T-helper 2 cell treated with Interferon-gamma antibody and Interleukin-4, amounts not matched to agents 100 ng/mL and 5 ng/mL, for 36 hours (primary cell): ENCODE results near the gene TCERG1. TPM values are rescaled to one million over a fixed set of nuclear protein-coding genes. Genes with fewer than 3 reads are reported as not detected.

ENCODE experiments used
- intact Hi-C: fragments of 100-400 bp; cut with micrococcal nuclease; formaldehyde crosslinking; loops from one replicate; pipeline ENCODE4 v1.15.1; 2023
- total RNA-seq: library from RNA; stranded (reverse); gene quantifications from 2 replicates; pipeline ENCODE4 v1.2.3, GENCODE V29; 2022

Gene TCERG1
- total RNA-seq, result 106 and 109 TPM in 2 replicates

DNA sequence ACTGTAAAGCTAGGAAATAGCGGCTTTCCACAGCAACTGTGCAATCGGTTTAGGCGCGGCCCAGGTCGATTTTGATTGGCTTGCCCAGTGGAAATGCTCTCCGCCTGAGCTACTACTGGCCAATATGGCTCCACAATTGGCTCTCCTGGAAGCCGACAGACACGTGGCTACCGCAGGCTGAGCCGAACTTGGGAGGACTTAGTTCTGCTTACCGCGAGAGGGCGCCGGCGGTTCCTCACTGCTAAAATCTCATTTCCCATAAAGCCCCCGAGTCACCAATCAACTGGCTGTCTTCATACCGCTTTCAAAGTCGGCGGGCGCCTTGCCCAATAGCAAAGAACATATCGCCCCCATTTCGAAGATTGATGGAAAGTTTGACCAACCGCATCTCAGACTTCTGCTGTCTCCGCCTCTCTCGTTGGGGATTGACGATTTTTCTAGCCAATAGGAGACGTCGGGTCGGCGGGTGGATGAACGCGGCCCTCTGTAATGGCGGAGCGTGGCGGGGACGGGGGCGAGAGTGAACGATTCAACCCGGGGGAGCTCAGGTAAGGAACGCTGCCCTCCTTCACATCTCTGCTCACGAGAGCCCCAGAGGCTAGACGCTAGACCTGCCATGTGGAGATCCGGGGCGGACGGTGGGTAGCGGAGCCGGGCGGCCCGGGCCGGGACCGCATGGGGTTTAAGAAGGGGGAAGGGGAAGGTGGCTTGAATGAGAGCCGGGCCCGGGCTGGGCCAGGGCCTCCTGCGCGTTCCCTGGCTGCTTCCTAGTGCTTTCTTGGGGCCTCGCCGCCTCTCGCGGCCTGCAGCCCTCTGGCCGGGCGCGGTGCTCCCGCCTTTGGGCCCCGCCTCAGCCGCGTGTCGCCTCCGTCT, at the start of gene TCERG1:
Gene TCERG1, plus strand, starts transcription at position 473 of the 873 bp plus-strand sequence. Its CDS starts 17 bp downstream, at position 490.
- intact Hi-C loops, result loop anchor here (1.0 to 10.0 kb wide), 4 partner anchors 35 to 1338 kb away; partner anchors contain the start of genes JAKMIP2, LARS1 and RBM27

DNA sequence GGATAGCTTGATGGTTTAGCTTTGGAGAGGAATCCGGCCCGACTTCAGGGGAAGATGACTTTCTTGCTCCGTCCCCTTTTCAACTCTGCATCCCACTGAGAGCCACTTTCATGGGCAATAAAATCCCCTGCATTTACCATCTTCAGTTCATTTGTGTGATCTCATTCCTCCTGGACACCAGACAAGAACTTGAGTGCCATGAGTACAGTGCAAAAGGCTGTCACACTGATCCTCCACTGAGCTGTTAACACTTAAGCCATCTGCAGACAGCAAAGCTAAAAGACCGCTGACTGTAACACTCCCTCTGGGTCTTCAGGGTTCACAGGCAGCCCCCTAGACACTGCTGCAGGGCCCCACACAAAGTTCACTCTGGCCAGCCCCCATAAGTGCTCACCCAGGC, 48.3 kb upstream of the TCERG1 start:
- intact Hi-C loops, result no loop called here

DNA sequence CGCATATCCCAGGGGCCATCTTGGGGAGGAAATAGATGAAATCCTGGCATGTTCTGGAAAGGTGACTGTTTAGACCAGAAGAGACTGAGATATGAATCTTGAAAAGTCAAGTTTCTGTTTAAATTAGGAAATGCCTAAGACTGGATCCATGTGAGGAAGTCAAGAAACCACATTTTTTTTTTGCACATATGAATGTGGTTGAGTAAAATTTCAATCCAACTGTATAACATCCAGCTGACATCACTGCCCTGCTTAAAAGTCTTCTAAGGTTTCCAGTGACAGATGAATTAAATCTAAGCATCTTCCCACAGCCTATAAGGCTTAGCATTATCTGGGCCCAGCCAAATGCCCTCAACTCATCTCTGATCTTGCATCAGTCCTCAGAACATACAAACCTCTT, 47.7 kb upstream of the TCERG1 start:
- intact Hi-C loops, result no loop called here

GRCh38 chr5:146400201-146400600, 46.9 kb upstream of the TCERG1 start:
- intact Hi-C loops, result no loop called here

DNA sequence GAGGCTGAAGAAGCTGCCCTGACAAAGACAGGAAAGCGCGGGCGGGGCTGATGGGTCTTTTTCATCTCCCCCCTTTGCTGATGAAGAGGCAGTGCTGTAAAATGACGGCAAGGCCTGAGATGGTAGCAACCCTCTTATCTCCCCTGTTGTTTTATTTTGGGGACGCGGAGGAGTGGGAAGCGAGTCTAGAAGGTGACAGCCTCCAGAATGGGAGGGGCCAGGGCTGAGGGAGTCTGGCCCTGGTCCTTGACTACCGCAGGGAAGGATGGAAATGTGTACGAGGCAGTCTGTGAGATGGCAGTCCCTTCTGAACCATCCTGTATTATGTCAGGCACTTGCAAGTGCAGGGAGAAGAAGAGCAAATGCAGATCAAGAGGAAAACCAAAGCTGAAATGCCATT, 46.1 kb upstream of the TCERG1 start:
- intact Hi-C loops, result no loop called here

DNA sequence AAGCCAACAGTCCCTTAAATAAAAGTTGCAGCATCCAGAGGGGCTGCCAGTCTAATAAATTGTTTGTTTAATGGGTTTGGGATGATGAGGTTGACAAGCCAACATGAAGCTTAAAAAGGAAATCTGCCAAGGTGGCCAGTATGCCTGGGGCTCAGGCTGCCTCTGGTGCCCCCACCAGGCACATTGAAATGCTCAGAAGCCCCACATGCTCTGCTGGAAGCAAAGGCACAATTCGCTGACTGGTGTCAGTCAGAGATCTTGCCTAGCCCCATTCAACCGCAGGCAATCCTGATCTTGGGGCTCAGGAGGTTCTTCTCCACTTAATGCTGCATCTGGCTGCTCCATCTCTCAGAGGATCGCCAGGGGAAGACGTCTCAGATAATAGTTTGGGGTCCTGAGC, 44.2 kb upstream of the TCERG1 start:
- intact Hi-C loops, result no loop called here

- intact Hi-C loops, result no loop called here
These were observed 38.0 kb upstream of the TCERG1 start for GRCh38 chr5:146409054-146409671.

DNA sequence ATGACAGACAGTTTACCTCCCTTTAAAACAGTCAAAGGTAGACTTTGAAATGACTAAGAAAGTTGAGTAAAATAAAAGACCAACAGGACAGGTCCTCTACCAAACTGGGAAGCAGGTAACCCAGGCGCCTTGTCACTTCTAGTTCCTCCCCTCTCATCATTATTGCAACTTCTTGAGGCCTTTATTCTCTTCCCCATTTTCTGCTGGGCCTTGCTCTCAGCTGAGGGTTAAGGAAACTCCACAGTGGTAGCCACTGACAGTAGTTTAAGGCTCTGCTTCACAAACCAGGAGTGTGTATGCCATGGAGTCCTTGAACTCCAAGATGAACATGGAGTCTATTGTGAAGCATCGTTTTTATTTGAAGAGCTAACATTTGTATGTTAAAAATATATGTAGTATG, 36.9 kb upstream of the TCERG1 start:
- intact Hi-C loops, result no loop called here

DNA sequence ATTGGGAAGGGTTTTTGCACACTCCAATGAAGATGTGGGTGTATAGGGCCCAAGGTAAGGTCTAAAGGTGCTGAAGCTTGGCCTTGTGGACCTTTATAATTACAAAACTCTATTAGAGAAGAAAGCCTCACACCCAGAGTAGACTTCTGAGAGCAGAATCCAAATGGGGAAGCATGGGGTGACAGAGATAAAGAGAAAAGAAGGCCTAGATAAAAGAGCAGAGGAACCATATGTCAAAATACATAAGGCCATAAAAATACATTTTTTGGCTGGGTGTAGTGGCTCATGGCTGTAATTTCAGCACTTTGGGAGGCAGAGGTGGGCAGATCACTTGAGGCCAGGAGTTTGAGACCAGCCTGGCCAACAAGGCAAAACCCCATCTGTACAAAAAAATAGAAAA, 27.4 kb upstream of the TCERG1 start:
- intact Hi-C loops, result no loop called here

DNA sequence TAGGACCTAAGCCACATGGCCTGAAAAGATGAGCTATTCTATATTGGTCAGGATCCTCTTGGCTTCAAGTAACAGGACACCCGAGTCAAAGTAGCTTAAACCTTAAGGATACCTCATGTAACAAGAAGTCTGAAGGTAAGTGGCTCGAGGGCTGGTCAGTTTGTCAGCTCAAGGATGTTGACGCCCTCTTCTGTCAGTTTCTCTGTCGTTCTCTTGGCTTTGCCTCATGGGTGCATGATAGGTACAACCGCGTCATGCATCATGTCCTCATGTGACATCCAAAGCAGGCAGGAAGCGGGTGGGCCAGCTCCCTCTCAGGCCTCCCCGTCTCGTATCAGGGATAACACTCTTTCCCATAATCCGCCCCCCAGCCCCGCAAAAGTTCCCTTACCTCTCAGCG, 22.1 kb upstream of the TCERG1 start:
- intact Hi-C loops, result loop anchor here (5.0 kb wide), 1 partner anchor 728 kb away; no protein-coding TSS in a partner anchor

DNA sequence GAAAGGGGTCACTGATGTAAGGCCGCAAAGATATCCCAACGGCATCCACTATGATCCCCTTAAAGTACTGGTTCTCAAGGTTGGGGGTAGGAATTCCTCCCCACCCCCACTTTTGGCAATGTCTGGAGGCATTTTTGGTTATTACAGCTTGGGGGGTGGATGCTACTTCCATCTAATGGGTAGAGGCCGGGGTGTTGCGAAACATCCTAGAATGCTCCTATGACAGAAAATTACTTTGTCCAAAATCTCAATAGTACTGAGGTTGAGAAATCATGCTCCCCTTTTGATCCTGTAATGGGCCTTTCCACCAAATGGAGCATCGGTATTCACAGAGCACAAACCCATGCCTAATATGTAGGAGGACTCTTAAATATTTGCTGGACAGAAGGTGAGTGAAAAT, 20.8 kb upstream of the TCERG1 start:
- intact Hi-C loops, result loop anchor here (5.0 kb wide), 1 partner anchor 729 kb away; no protein-coding TSS in a partner anchor

GRCh38 chr5:146426853-146427618, 20.1 kb upstream of the TCERG1 start:
- intact Hi-C loops, result loop anchor here (1.0 to 5.0 kb wide), 2 partner anchors 136 to 730 kb away; no protein-coding TSS in a partner anchor

- intact Hi-C loops, result loop anchor here (1.0 to 5.0 kb wide), 2 partner anchors 136 to 730 kb away; no protein-coding TSS in a partner anchor
These were observed 19.5 kb upstream of the TCERG1 start for GRCh38 chr5:146427619-146427997.

DNA sequence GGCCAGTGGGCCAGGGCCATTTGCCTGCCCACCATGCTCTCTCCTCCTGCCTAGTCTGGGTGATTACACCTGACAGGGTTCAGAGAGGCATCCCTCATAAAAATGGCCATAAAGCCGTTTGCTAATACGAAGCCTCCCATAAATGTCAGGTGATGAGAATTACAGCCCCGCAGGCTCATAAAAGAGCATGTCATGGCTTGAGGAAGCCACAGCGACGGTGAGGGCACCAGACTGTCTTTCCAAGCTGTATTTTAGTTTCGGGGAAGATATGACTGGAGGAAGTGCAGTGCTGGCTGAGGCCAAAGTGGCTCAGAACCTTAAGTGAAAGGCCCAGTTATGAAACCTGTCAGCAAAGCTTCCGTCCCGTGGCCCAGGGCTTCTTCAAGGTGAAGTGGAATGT, 18.5 kb upstream of the TCERG1 start:
- intact Hi-C loops, result loop anchor here (5.0 kb wide), 1 partner anchor 731 kb away; no protein-coding TSS in a partner anchor

DNA sequence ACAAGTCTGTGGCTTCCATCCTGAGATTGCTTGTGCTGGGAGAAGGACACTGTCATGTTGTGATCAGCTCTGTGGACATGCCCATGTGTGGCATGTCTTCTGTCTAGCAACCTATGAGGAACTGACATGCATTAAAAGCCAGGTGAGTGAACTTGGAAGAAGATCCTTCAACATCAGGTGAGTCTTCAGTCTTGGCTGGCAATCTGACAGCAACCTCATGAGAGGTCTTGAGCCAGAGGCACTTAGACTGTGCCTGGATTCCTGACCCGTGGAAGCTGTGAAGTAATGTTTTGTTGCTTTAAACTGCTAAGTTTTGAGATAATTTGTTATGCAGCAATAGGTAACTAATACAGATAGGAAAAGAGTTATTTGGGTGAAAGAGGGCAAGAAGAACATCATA, 6.8 kb upstream of the TCERG1 start:
- intact Hi-C loops, result loop anchor here (10.0 kb wide), 1 partner anchor 1344 kb away; the partner anchor contains the start of gene JAKMIP2

DNA sequence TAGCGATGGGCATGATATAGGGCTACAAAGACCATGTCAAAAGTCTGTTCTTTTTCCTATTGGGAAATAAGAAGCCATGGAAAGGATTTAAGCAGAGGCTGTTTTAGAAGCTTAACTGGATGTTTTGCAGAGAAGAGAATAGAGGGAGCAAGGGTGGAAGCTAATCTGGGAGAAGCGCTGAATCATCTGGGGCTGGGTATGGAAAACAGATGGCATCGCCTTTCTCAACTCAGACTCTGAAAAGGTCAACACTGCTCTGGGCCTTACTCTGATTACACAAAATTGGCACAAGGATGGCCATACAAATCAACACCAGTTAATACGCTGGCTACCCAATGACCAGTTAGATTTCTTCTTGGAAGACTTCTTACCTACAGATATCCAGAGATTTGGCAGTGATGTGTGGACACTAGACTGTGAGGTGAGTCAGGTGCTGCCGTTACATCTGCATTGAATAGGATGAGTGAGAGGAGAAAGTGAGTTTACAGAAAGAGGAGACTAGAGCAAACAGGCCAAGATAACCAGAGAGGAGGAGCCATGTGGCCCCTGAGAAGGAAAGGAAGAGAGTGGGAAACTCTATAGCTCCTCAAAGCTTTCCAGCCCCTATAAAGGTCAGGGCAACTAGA, 6.2 kb upstream of the TCERG1 start:
- intact Hi-C loops, result loop anchor here (10.0 kb wide), 1 partner anchor 1344 kb away; the partner anchor contains the start of gene JAKMIP2

DNA sequence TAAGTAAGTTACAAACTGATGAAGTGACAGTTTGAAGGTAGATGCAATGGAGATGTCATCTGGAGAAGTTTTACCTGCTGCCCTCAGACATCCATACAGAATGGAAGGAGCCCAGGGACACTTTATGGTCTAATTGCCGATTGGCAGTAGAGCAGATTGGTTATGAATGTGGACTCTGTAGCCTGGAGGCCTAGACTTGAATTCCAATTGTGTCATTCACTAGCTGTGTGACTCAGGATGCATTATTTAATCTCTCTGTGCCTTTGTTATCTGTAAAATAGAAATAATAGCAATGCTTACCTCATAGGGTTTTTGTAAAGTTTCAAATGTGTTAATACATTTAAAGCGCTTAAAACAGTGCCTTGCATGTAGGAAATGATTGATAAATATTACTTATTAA, 5.2 kb upstream of the TCERG1 start:
- intact Hi-C loops, result loop anchor here (10.0 kb wide), 1 partner anchor 1343 kb away; the partner anchor contains the start of gene JAKMIP2

- intact Hi-C loops, result loop anchor here (1.0 to 10.0 kb wide), 4 partner anchors 34 to 1337 kb away; partner anchors contain the start of genes JAKMIP2, LARS1 and RBM27
These were observed 724 bp downstream of the TCERG1 start for GRCh38 chr5:146447734-146448380.

DNA sequence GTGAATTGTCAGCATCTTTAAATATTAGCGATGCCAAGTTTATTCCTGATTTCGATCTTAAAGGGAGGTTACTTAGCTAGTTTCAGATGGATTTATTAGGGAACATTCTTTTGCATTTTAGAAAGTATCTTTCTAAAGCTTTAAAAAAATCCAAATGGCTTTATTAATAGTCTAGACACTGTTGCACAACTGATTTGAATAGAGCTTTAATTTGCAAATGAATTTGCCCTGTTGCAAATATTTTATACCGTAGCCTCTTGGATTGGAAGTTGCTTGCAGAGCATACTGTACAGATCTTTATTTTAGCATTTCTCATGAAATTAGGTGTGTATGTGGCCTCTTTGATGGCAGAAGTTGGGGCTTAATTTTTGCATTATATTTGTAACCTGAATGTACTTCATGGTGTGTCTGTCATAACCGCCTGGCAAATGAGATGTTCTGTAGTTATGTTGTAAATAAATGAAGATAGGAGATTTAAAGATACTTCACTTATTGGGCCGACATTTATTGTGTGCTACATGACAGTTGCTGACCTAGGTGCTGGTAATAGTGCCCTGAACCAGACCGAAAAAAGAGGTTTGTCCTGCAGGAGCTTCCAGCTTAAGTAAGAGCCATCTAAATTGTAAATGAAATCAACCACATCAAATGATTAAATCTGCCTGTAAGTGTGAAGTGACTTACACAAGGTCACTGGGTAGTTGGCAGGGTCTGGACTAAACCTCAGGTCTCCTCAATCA, 1.8 kb downstream of the TCERG1 start:
- intact Hi-C loops, result loop anchor here (5.0 to 10.0 kb wide), 2 partner anchors 33 to 1336 kb away; partner anchors contain the start of gene JAKMIP2
